Smooth muscle cell (in vitro differentiated cells): ENCODE results near the gene TMEM204. TPM values are rescaled to one million over a fixed set of nuclear protein-coding genes. Genes with fewer than 3 reads are reported as not detected.

Source experiments
- DNase-seq: peaks from one replicate; lab custom pipeline; 2025; ENCODE audit not compliant: unreplicated experiment; lab: John Stamatoyannopoulos, UW
- H2AFZ ChIP-seq: fragments of 200-600 bp; sonication (generic); 2 replicates; pipeline ENCODE4 v1.6.0; 2016; ENCODE audit warnings: antibody characterized with exemption, low read depth, mild to moderate bottlenecking
- H3F3A ChIP-seq: fragments of 200-600 bp; sonication (generic); 2 replicates; pipeline ENCODE4 v1.6.0; 2017; ENCODE audit warnings: antibody characterized with exemption, low read depth
- H3K27ac ChIP-seq: fragments of 200-600 bp; sonication (generic); 2 replicates; pipeline ENCODE4 v1.5.1; 2016; ENCODE audit warnings: low read depth, mild to moderate bottlenecking
- H3K27me3 ChIP-seq: fragments of 200-600 bp; sonication (generic); 2 replicates; pipeline ENCODE4 v1.6.1; 2016; ENCODE audit warnings: low read depth, mild to moderate bottlenecking
- H3K36me3 ChIP-seq: fragments of 200-600 bp; sonication (generic); 2 replicates; pipeline ENCODE4 v1.5.1; 2016; ENCODE audit warnings: low read depth
- H3K4me1 ChIP-seq: fragments of 200-600 bp; sonication (generic); 2 replicates; pipeline ENCODE4 v1.5.1; 2016; ENCODE audit warnings: low read depth
- H3K4me2 ChIP-seq: fragments of 200-600 bp; sonication (generic); 2 replicates; pipeline ENCODE4 v1.6.0; 2016; ENCODE audit warnings: mild to moderate bottlenecking
- H3K4me3 ChIP-seq: fragments of 200-600 bp; sonication (generic); 2 replicates; pipeline ENCODE4 v1.5.1; 2016; ENCODE audit warnings: mild to moderate bottlenecking
- H3K79me2 ChIP-seq: fragments of 200-600 bp; sonication (generic); 2 replicates; pipeline ENCODE4 v1.6.0; 2016; ENCODE audit warnings: low read depth, mild to moderate bottlenecking
- H3K9ac ChIP-seq: fragments of 200-600 bp; sonication (generic); 2 replicates; pipeline ENCODE4 v1.6.0; 2016; ENCODE audit warnings: low read depth
- H3K9me3 ChIP-seq: fragments of 200-600 bp; sonication (generic); replicated peaks from 2 replicates; pipeline ENCODE4 v1.5.1; 2016; ENCODE audit warnings: low read depth
- H4K20me1 ChIP-seq: fragments of 200-600 bp; sonication (generic); 2 replicates; pipeline ENCODE4 v1.6.0; 2016; ENCODE audit warnings: low read depth
- WGBS: methylation state at CpG from one replicate; pipeline ENCODE4 v1.1.7; 2016; ENCODE audit warnings: low lambda C conversion rate; 5-methylcytosine and 5-hydroxymethylcytosine counted together
- polyA plus RNA-seq: library from polyadenylated mRNA; unstranded; fragments of >200 nt; fragmentation: Nextera tagmentation; extraction: Ambion mirVana; gene quantifications from 2 replicates; pipeline ENCODE4 v1.2.1, GENCODE V29; 2016
- total RNA-seq: library from RNA; depleted of rRNA; stranded (reverse); fragments of >200 nt; gene quantifications from 2 replicates; pipeline ENCODE4 v1.2.3, GENCODE V29; 2014
- TF ChIP-seq, protein P1 (sequence below): fragments of 200-600 bp; sonication (generic); IDR thresholded peaks from 2 replicates; pipeline ENCODE4 v1.5.1; 2017; ENCODE audit warnings: borderline replicate concordance, mild to moderate bottlenecking, antibody characterized with exemption; ENCODE audit not compliant: insufficient read depth, poor library complexity, severe bottlenecking

TMEM204 gene
- total and polyA plus RNA-seq, 2 experiments from 2014 or later, result 0.90 to 4.2 TPM

DNA sequence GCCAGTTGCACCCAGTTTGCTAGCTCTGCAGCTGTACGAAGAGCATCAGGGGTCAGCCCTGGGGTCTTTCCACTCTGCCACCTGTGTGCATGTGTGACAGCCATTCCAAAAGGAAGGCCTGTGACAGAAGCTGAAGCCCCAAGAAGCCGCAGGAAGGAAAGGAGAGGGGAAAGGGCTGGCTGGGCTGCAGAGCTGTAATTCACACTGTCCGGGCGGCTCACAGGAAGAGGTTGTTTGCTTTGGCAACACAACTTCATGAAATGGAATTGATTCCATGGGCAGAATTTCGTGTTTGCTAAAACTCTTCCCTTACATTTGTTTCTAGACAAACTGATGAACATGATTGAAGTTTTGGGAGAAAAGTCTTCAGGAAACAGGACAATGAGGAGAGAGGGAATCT is 14.8 kb downstream of the TMEM204 start:
- DNase-seq, result no peak
- Histone ChIP-seq H3K79me2 (no peaks in the 10 kb centered on the region), H3K4me3 (no peak overlapping the region), H3F3A (peaks cover 3% of the 10 kb centered on the region), H2AFZ (no peak overlapping the region), H3K9ac (no peak overlapping the region), H3K4me1 (no peaks in the 10 kb centered on the region), H3K36me3 (no peaks in the 10 kb centered on the region), H4K20me1 (no peaks in the 10 kb centered on the region), H3K4me2 (no peak overlapping the region), H3K27ac (no peak overlapping the region), H3K9me3 (no peaks in the 10 kb centered on the region), H3K27me3 (no peaks in the 10 kb centered on the region)
- TF ChIP-seq, protein P1, sequence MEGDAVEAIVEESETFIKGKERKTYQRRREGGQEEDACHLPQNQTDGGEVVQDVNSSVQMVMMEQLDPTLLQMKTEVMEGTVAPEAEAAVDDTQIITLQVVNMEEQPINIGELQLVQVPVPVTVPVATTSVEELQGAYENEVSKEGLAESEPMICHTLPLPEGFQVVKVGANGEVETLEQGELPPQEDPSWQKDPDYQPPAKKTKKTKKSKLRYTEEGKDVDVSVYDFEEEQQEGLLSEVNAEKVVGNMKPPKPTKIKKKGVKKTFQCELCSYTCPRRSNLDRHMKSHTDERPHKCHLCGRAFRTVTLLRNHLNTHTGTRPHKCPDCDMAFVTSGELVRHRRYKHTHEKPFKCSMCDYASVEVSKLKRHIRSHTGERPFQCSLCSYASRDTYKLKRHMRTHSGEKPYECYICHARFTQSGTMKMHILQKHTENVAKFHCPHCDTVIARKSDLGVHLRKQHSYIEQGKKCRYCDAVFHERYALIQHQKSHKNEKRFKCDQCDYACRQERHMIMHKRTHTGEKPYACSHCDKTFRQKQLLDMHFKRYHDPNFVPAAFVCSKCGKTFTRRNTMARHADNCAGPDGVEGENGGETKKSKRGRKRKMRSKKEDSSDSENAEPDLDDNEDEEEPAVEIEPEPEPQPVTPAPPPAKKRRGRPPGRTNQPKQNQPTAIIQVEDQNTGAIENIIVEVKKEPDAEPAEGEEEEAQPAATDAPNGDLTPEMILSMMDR, result no peak
- 94% methylated on average over 5 of the region's 5 CpGs for WGBS

DNA sequence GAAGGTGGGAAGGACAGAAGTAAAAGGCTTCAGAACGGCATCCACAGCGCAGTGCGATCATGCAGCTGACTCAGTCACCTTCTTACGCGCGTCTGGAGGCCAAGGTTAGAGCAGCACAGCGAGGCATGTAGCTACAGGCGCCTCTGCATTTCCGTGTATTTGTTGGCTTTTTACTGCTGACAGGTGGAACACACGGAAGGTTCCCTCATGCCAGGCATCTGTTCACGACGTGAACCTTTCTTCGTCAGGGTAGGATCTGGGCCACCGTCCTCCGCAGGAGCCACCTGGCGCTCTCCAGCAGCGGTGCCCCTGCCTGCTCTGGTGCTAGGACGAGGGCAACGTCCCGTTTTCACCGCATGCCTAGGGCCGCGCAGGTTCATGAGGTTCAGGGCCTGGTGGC is 15.3 kb downstream of the TMEM204 start:
- Histone ChIP-seq H3K4me2 (no peak overlapping the region), H3K27ac (no peak overlapping the region), H3F3A (peaks cover under 1% of the 10 kb centered on the region), H3K27me3 (no peaks in the 10 kb centered on the region), H4K20me1 (no peaks in the 10 kb centered on the region), H3K4me1 (no peaks in the 10 kb centered on the region), H3K9me3 (no peaks in the 10 kb centered on the region), H3K4me3 (no peak overlapping the region), H2AFZ (no peak overlapping the region), H3K9ac (no peak overlapping the region), H3K79me2 (no peaks in the 10 kb centered on the region), H3K36me3 (no peaks in the 10 kb centered on the region)
- TF ChIP-seq, protein P1, result no peak
- 93% methylated on average over 23 of the region's 23 CpGs for WGBS
- no peak for DNase-seq

DNA sequence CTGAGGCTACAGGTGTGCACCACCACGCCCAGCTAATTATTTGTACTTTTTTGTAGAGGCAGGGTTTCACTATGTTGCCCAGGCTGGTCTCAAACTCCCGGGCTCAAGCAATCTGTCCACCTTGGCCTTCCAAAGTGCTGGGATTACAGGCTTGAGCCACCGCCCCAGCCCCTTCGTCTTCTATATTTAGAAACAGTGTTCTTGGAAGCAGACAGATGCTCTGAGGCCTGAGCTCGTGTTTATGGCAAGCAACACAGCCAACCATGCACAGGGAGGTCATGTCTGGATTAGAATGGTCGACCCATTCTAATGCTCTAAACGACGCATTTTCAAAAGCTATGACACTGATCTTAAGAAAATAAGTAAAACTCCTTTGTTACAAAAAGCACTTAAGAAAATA is 16.6 kb downstream of the TMEM204 start:
- Histone ChIP-seq H3K9ac (no peak overlapping the region), H3K4me2 (no peak overlapping the region), H2AFZ (no peak overlapping the region), H3K36me3 (no peaks in the 10 kb centered on the region), H3K4me1 (no peaks in the 10 kb centered on the region), H3K27ac (no peak overlapping the region), H3F3A (no peaks in the 10 kb centered on the region), H3K9me3 (no peaks in the 10 kb centered on the region), H3K79me2 (no peaks in the 10 kb centered on the region), H3K4me3 (no peak overlapping the region), H3K27me3 (no peaks in the 10 kb centered on the region), H4K20me1 (no peaks in the 10 kb centered on the region)
- DNase-seq, result no peak
- WGBS, result 90% methylated on average over 8 of the region's 8 CpGs
- TF ChIP-seq, protein P1, result no peak

DNA sequence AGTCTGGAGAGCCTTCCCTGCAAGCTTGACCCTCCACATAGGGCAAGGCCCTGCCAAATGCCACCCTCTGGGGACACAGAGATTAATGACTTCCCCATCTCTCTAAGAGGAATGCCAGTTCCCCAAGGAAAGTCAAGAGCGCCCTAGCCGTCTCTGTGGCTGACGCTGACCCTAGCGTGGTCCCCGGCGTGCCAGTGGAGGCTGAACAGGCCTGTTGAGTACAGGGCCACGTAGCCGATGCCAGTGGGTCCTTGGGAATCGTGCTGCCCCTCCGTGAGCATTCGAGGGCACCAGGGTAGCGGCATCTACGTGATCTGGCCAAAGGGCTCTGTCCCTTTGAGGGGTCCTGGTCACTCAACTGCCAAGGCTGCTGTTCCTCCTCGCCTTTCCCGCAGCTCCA is 17.2 kb downstream of the TMEM204 start:
- H3K27me3 ChIP-seq, result no peaks in the 10 kb centered on the region
- no peak overlapping the region for H3K4me2 ChIP-seq
- WGBS, result 97% methylated on average over 15 of the region's 15 CpGs
- no peaks in the 10 kb centered on the region for H4K20me1 ChIP-seq
- no peak overlapping the region for H2AFZ ChIP-seq
- no peaks in the 10 kb centered on the region for H3F3A ChIP-seq
- DNase-seq, result no peak
- H3K9me3 ChIP-seq, result no peaks in the 10 kb centered on the region
- H3K4me1 ChIP-seq, result no peaks in the 10 kb centered on the region
- no peaks in the 10 kb centered on the region for H3K36me3 ChIP-seq
- no peak overlapping the region for H3K9ac ChIP-seq
- TF ChIP-seq, protein P1, result no peak
- no peak overlapping the region for H3K27ac ChIP-seq
- no peak overlapping the region for H3K4me3 ChIP-seq
- no peaks in the 10 kb centered on the region for H3K79me2 ChIP-seq
